Sigmoid colon (tissue), 7 donors: ENCODE data around the gene FAM240A. TPM values are rescaled to one million over a fixed set of nuclear protein-coding genes. Genes with fewer than 3 reads are reported as not detected.

ENCODE experiments used
- DNase-seq: peaks from one replicate; pipeline ENCODE4 v3.0.0-alpha.2; 2019
- H3K27ac ChIP-seq, 4 donors: fragments of 200-600 bp; sonication (generic); one replicate each; pipeline ENCODE4 v1.5.1; 2016 to 2019; ENCODE audit warnings: mild to moderate bottlenecking in 1 of 4
- H3K27me3 ChIP-seq, 3 donors: fragments of 200-600 bp; sonication (generic); one replicate each; pipeline ENCODE4 v1.5.1; 2019; ENCODE audit warnings: mild to moderate bottlenecking in 1 of 3
- H3K36me3 ChIP-seq, 4 donors: fragments of 200-600 bp; sonication (generic); one replicate each; pipeline ENCODE4 v1.5.1; 2016 to 2019
- H3K4me1 ChIP-seq, 4 donors: fragments of 200-600 bp; sonication (generic); one replicate each; pipeline ENCODE4 v1.5.1; 2017 to 2019
- H3K4me3 ChIP-seq, 4 donors: fragments of 200-600 bp; sonication (generic); one replicate each; pipeline ENCODE4 v1.5.1; 2017 to 2019; ENCODE audit warnings: mild to moderate bottlenecking in 2 of 4, moderate library complexity in 1 of 4
- H3K9me3 ChIP-seq, 4 donors: fragments of 200-600 bp in 3 of 4; sonication (generic) in 3 of 4; one replicate each; pipeline versions ENCODE4 v1.5.1 to v1.6.1; 2013 to 2019
- CTCF ChIP-seq, 4 experiments: fragments of 450-650 bp in 3 of 4; fragments of 200-600 bp in 1 of 4; IDR thresholded peaks; one replicate each; pipeline ENCODE4 v1.5.1; 2016 to 2019; ENCODE audit warnings: antibody characterized with exemption in 4 of 4, mild to moderate bottlenecking in 3 of 4, moderate library complexity in 2 of 4
- EP300 ChIP-seq, 4 donors: sonication (generic); formaldehyde crosslinking; IDR thresholded peaks; one replicate each; pipeline ENCODE4 v1.6.1; 2017; ENCODE audit warnings: antibody characterized with exemption in 4 of 4
- POLR2A ChIP-seq, 2 donors: fragments of 450-650 bp; IDR thresholded peaks; one replicate each; pipeline ENCODE4 v1.6.1; 2016; ENCODE audit warnings: antibody characterized with exemption in 2 of 2, mild to moderate bottlenecking in 2 of 2, moderate library complexity in 2 of 2
- POLR2AphosphoS5 ChIP-seq, 4 donors: sonication (generic); formaldehyde crosslinking; IDR thresholded peaks; one replicate each; pipeline ENCODE4 v1.6.1; 2017; ENCODE audit warnings: antibody characterized with exemption in 4 of 4
- WGBS, 2 donors: extraction: QIAGEN DNeasy Blood & Tissue Kit; methylation state at CpG; one replicate each; pipeline ENCODE4 v1.1.7; 2013; 5-methylcytosine and 5-hydroxymethylcytosine counted together
- intact Hi-C: fragments of 100-400 bp; cut with DNase I; formaldehyde crosslinking; loops from one replicate; pipeline ENCODE4 v1.15.1; 2023
- polyA plus RNA-seq, 3 donors: library from polyadenylated mRNA; stranded (reverse); fragments of 200-250 nt; gene quantifications; one replicate each; pipeline ENCODE4 v1.2.3, GENCODE V29; 2013
- total RNA-seq, 4 donors: library from RNA; depleted of rRNA; stranded (reverse); fragments of >200 nt; gene quantifications; one replicate each; pipeline ENCODE4 v1.1.0, GENCODE V29; 2016
- donor health status: healthy with polysubstance abuse.
- donor health status: Bipolar disorder and iron deficiency.
- donor health status: healthy.

Gene FAM240A
- total and polyA plus RNA-seq, 7 donors = not detected

DNA sequence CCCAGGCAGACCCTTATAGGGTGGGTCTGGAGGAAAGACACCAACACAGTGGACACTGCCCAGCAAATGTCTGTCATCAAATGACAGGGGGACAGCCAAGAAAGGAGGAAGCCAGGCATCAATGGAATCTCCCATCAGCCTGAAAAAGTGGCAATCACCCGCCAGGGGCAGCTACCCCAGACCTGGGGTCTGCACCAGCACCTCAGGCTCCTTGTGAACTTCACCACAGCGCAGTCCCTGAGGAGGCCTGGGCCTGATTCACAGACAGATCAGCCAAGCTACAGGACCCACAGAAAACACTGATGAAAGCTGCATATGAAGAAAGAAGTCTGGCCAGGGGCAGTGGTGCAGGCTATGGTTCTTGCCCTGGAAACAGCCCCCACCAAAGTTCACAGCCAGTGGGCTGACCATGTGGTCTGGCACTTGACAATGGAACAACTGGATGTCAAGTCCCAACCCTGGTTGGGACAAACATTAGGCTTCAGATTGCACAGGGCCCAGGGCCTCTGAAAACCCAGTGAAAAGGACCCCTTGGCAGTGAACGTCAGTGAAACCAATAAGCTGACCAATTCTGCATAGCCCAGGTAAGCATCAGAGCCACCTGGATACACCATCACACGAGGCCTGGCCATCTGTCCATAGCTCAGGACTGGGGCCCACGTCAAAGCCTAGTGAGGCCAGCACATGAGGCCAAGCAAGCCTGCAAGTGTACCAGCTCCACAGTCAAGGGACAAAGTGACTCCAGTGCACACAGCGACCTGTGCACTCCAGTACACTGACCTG, 52.1 kb downstream of the FAM240A start:
- Histone ChIP-seq H3K4me3 (no peak overlapping the region), H3K27me3 (no peaks in the 10 kb centered on the region), H3K36me3 (no peaks in the 10 kb centered on the region), H3K27ac (no peak overlapping the region), H3K9me3 (no peaks in the 10 kb centered on the region), H3K4me1 (peaks cover 0 to 27% (median 11%) of the 10 kb centered on the region in 4 donors)
- intact Hi-C loops = no loop called here
- WGBS, 2 donors = 88 to 92% methylated on average over 6 of the region's 6 CpGs
- no peak for TF ChIP-seq POLR2A (IDR thresholded peaks at IDR 0.05)
- TF ChIP-seq CTCF (IDR thresholded peaks at IDR 0.05) = no peak
- TF ChIP-seq POLR2AphosphoS5 (IDR thresholded peaks at IDR 0.05) = no peak
- TF ChIP-seq EP300 (IDR thresholded peaks at IDR 0.05) = no peak
- DNase-seq = peak; percentile 35

DNA sequence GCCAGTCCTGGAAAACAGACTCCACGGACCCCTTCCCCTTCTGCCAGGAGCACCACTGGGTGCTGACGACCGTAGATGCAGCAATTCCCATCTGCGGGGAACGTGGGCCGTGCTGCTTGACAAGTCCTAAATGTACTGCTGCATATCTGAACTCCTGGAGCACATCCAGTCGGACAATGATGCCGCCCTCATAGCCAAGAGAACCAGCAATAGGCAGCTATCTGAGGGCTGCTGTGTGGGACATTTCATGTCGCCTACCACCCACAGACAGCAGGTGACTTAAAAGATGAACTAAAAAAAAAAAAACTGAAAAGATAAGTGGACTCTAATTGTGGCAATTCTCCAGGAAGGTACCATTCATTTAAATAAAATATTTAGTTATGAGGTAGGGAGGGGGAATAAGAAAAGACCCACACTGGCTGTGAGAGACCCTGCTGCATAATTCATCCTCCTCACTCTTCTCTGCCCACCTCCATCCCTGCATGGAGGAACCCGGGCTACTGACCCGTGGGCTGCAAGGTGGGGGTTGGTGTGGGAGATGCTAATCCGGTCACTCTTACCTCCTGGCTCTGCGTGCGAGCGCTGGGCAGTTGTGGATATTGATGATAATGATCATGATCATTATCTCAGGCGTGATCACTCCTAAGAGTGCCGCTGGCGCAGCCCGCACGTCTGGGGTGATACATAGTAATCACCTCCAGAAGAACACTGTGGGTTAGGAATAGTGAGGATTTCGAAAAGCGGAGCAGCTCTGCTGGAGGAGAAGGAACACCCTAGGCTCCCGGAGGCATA, 52.8 kb downstream of the FAM240A start:
- Histone ChIP-seq H3K27me3 (no peaks in the 10 kb centered on the region), H3K27ac (no peak overlapping the region), H3K4me3 (no peak overlapping the region), H3K36me3 (no peaks in the 10 kb centered on the region), H3K4me1 (peaks cover 0 to 27% (median 11%) of the 10 kb centered on the region in 4 donors), H3K9me3 (no peaks in the 10 kb centered on the region)
- 73 to 87% methylated on average over 23 of the region's 23 CpGs for WGBS, 2 donors
- intact Hi-C loops = no loop called here
- DNase-seq = no peak
- no peak for TF ChIP-seq CTCF (IDR thresholded peaks at IDR 0.05)
- no peak for TF ChIP-seq POLR2A (IDR thresholded peaks at IDR 0.05)
- TF ChIP-seq POLR2AphosphoS5 (IDR thresholded peaks at IDR 0.05) = no peak
- no peak for TF ChIP-seq EP300 (IDR thresholded peaks at IDR 0.05)

- no peaks in the 10 kb centered on the region for H3K27me3 ChIP-seq
- WGBS, 2 donors = 54 to 76% methylated on average over 9 of the region's 9 CpGs
- no peak overlapping the region for H3K27ac ChIP-seq
- H3K9me3 ChIP-seq = no peaks in the 10 kb centered on the region
- intact Hi-C loops = no loop called here
- no peak overlapping the region for H3K4me3 ChIP-seq
- no peaks in the 10 kb centered on the region for H3K36me3 ChIP-seq
- peak; percentile 45 for DNase-seq
- TF ChIP-seq POLR2AphosphoS5 (IDR thresholded peaks at IDR 0.05) (no peak), EP300 (IDR thresholded peaks at IDR 0.05) (no peak), POLR2A (IDR thresholded peaks at IDR 0.05) (no peak), CTCF (IDR thresholded peaks at IDR 0.05) (no peak)
- peaks cover 0 to 27% (median 11%) of the 10 kb centered on the region in 4 donors for H3K4me1 ChIP-seq
Measured at GRCh38 chr3:46665763-46666452, 53.6 kb downstream of the FAM240A start.

GRCh38 chr3:46666453-46666845, 54.1 kb downstream of the FAM240A start:
- H3K9me3 ChIP-seq = no peaks in the 10 kb centered on the region
- no peak overlapping the region for H3K4me3 ChIP-seq
- no peak overlapping the region for H3K27ac ChIP-seq
- DNase-seq = peak; percentile 61
- H3K4me1 ChIP-seq = peaks cover 0 to 27% (median 11%) of the 10 kb centered on the region in 4 donors
- no peaks in the 10 kb centered on the region for H3K36me3 ChIP-seq
- intact Hi-C loops = no loop called here
- no peak for TF ChIP-seq POLR2A (IDR thresholded peaks at IDR 0.05)
- 44 to 68% methylated on average over 7 of the region's 7 CpGs for whole genome bisulfite sequencing, 2 donors
- no peaks in the 10 kb centered on the region for H3K27me3 ChIP-seq
